GM18502 (cell line): ENCODE data around the gene TENM3.

Experiments
- ATAC-seq: cut with Tn5 transposase; IDR thresholded peaks from one replicate; pipeline ENCODE4 v1.9.1; 2021; ENCODE audit warnings: mild to moderate bottlenecking; ENCODE audit not compliant: unreplicated experiment, poor library complexity

The TENM3 gene

GRCh38 chr4:182643801-182644682 is 400.8 kb downstream of the TENM3 start:
- ATAC-seq, result no peak

GRCh38 chr4:182644683-182645050 is 401.5 kb downstream of the TENM3 start:
- no peak for ATAC-seq

GRCh38 chr4:182645511-182645910 is 402.3 kb downstream of the TENM3 start:
- ATAC-seq, result no peak

- no peak for ATAC-seq
Measured at GRCh38 chr4:182647646-182648300, 404.6 kb downstream of the TENM3 start.

- ATAC-seq, result no peak
Measured at GRCh38 chr4:182648766-182649165, 405.6 kb downstream of the TENM3 start.

- no peak for ATAC-seq
Measured at GRCh38 chr4:182649698-182650477, 406.7 kb downstream of the TENM3 start.

- ATAC-seq, result no peak
Measured at GRCh38 chr4:182653596-182653995, 410.4 kb downstream of the TENM3 start.

- no peak for ATAC-seq
Measured at GRCh38 chr4:182655340-182655739, 412.1 kb downstream of the TENM3 start.

- ATAC-seq, result no peak
Measured at GRCh38 chr4:182662551-182662950, 419.3 kb downstream of the TENM3 start.

GRCh38 chr4:182671231-182671630 is 428.0 kb downstream of the TENM3 start:
- ATAC-seq, result no peak

- no peak for ATAC-seq
Measured at GRCh38 chr4:182671749-182672148, 428.5 kb downstream of the TENM3 start.

GRCh38 chr4:182678590-182678989 is 435.4 kb downstream of the TENM3 start:
- no peak for ATAC-seq

GRCh38 chr4:182679533-182679932 is 436.3 kb downstream of the TENM3 start:
- no peak for ATAC-seq

GRCh38 chr4:182680234-182680653 is 437.0 kb downstream of the TENM3 start:
- ATAC-seq, result no peak

- no peak for ATAC-seq
Measured at GRCh38 chr4:182683661-182684060, 440.5 kb downstream of the TENM3 start.

- ATAC-seq, result no peak
Measured at GRCh38 chr4:182684796-182685195, 441.6 kb downstream of the TENM3 start.

GRCh38 chr4:182688081-182688480 is 444.9 kb downstream of the TENM3 start:
- no peak for ATAC-seq

GRCh38 chr4:182694551-182694950 is 451.3 kb downstream of the TENM3 start:
- ATAC-seq, result no peak

- no peak for ATAC-seq
Measured at GRCh38 chr4:182695009-182695408, 451.8 kb downstream of the TENM3 start.

- no peak for ATAC-seq
Measured at GRCh38 chr4:182695842-182696241, 452.6 kb downstream of the TENM3 start.

GRCh38 chr4:182697094-182697493 is 453.9 kb downstream of the TENM3 start:
- ATAC-seq, result no peak
